GM23338 (cell line): ENCODE results near the gene SON.

Experiments used
- POLR2AphosphoS5 ChIP-seq: IDR thresholded peaks from 2 replicates; pipeline ENCODE4 v1.6.1; 2016; ENCODE audit warnings: antibody characterized with exemption, low read depth
- TF ChIP-seq, protein P1 (sequence below), 2 experiments: fragments of 200-600 bp in 1 of 2; sonication (generic) in 1 of 2; conservative IDR thresholded peaks; 2 replicates each; pipeline versions ENCODE4 v1.5.1 to v1.6.1; 2016 to 2017; ENCODE audit warnings: antibody characterized with exemption in 2 of 2, low read depth in 2 of 2, mild to moderate bottlenecking in 2 of 2, moderate library complexity in 1 of 2

DNA sequence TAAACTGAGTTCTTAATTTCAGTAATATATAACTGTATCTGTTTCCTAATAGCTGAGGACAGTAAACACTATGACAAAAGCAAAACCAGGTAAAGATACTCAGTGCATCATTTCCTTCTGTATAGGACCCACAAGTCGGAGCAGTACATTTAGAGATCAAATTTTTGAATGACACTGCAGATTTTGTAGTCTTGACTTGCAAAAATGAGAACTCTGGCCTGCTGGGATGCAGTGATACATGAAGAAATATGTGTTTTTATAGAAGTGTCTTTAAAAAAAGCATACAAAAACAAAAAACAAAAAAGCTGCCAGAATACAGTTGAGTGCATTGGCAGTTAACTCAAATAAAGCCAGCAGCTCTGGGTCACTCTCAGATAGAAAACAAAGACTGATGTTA is 19.9 kb upstream of the SON start:
- TF ChIP-seq, protein P1, sequence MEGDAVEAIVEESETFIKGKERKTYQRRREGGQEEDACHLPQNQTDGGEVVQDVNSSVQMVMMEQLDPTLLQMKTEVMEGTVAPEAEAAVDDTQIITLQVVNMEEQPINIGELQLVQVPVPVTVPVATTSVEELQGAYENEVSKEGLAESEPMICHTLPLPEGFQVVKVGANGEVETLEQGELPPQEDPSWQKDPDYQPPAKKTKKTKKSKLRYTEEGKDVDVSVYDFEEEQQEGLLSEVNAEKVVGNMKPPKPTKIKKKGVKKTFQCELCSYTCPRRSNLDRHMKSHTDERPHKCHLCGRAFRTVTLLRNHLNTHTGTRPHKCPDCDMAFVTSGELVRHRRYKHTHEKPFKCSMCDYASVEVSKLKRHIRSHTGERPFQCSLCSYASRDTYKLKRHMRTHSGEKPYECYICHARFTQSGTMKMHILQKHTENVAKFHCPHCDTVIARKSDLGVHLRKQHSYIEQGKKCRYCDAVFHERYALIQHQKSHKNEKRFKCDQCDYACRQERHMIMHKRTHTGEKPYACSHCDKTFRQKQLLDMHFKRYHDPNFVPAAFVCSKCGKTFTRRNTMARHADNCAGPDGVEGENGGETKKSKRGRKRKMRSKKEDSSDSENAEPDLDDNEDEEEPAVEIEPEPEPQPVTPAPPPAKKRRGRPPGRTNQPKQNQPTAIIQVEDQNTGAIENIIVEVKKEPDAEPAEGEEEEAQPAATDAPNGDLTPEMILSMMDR (conservative IDR thresholded peaks at IDR 0.05; ENCODE audit: low read depth in 2 of 2), result no peak
- no peak for TF ChIP-seq POLR2AphosphoS5
